SK-N-SH (cell line): ENCODE data around the gene WASF1. TPM values are rescaled to one million over a fixed set of nuclear protein-coding genes. Genes with fewer than 3 reads are reported as not detected.

ENCODE experiments used
- polyA plus RNA-seq, 3 experiments: library from polyadenylated mRNA; depleted of rRNA; stranded (reverse); fragments of >200 nt; gene quantifications; 2 replicates each; pipeline ENCODE4 v1.2.3, GENCODE V29; 2012

WASF1 gene
- polyA plus RNA-seq, 1 of the 3 experiments (the other 2 are of a cell fraction) = 31.4 TPM

Other genes with a start within 250 kb of the WASF1 start
- not detected in 2 replicates for gene GPR6, start 201.4 kb downstream of the WASF1 start, polyA plus RNA-seq (2012; rRNA removed)
- gene CDC40, start 757 bp upstream of the WASF1 start, polyA plus RNA-seq (2012; rRNA removed) = 7.4 and 9.5 TPM in 2 replicates
- gene METTL24, start 178.7 kb upstream of the WASF1 start, polyA plus RNA-seq (2012; rRNA removed) = not detected in 2 replicates
- gene DDO, start 235.9 kb upstream of the WASF1 start, polyA plus RNA-seq (2012; rRNA removed) = 0.79 and 1.3 TPM in 2 replicates